SK-N-SH (cell line): ENCODE results near the gene GSDMA.
A peak's percentile ranks its signal among the peaks of the same experiment; 100 is the strongest.

ENCODE experiments used
- CHD2 ChIP-seq: fragments of 150-350 bp; IDR thresholded peaks from 2 replicates; pipeline ENCODE4 v1.6.1; 2018; ENCODE audit warnings: low read length; ENCODE audit not compliant: partially characterized antibody
- ELF1 ChIP-seq: IDR thresholded peaks from 2 replicates; pipeline ENCODE4 v1.4.0; 2012
- SMC3 ChIP-seq: IDR thresholded peaks from 2 replicates; pipeline ENCODE4 v1.6.1; 2012; ENCODE audit warnings: low read depth, low read length, improper control_type of control experiment
- TAF1 ChIP-seq: IDR thresholded peaks from 2 replicates; pipeline ENCODE4 v1.6.1; 2012; ENCODE audit warnings: low read depth, mild to moderate bottlenecking, low read length, moderate library complexity, borderline replicate concordance
- TF ChIP-seq, protein P1 (sequence below): IDR thresholded peaks from 2 replicates; pipeline ENCODE4 v1.4.0; 2012; ENCODE audit warnings: low read depth
- TF ChIP-seq, protein P2 (sequence below): IDR thresholded peaks from 2 replicates; pipeline ENCODE4 v1.4.0; 2012; ENCODE audit warnings: low read depth, borderline replicate concordance

- TF ChIP-seq SMC3 = no peak
- TF ChIP-seq CHD2 = no peak
- TF ChIP-seq, protein P1, sequence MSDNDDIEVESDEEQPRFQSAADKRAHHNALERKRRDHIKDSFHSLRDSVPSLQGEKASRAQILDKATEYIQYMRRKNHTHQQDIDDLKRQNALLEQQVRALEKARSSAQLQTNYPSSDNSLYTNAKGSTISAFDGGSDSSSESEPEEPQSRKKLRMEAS = peak; percentile 14; the same call in 1 of the 2 replicates
- no peak for TF ChIP-seq ELF1
- TF ChIP-seq, protein P2, sequence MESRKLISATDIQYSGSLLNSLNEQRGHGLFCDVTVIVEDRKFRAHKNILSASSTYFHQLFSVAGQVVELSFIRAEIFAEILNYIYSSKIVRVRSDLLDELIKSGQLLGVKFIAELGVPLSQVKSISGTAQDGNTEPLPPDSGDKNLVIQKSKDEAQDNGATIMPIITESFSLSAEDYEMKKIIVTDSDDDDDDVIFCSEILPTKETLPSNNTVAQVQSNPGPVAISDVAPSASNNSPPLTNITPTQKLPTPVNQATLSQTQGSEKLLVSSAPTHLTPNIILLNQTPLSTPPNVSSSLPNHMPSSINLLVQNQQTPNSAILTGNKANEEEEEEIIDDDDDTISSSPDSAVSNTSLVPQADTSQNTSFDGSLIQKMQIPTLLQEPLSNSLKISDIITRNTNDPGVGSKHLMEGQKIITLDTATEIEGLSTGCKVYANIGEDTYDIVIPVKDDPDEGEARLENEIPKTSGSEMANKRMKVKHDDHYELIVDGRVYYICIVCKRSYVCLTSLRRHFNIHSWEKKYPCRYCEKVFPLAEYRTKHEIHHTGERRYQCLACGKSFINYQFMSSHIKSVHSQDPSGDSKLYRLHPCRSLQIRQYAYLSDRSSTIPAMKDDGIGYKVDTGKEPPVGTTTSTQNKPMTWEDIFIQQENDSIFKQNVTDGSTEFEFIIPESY = no peak
- TF ChIP-seq TAF1 = no peak
Observed at GRCh38 chr17:39928858-39929645, 33.8 kb upstream of the GSDMA start.
